SKM-1 (cell line): ENCODE measurements around the gene SPATS2L.
A peak's percentile ranks its signal among the peaks of the same experiment; 100 is the strongest.

Experiments
- DNase-seq: peaks from one replicate; lab custom pipeline; 2025; ENCODE audit not compliant: unreplicated experiment; lab: John Stamatoyannopoulos, UW

SPATS2L gene

DNA sequence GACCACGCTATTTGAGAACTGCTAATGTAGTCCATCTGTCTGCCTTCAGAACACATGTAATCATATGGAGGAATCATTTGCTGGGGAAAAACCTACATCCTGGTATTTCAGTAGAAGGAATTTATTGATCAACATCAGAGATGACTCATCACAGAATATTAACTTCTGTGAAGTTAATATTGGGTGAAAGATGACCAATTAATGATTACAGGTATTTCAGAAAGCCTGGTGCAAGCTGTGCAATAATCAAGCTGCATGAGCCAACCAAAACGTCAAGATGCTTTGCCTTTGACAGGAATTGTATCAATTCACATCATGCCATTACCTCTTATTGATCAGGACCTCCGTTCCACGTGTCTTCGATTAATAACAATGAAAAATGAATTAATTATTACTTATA, 9.4 kb upstream of the SPATS2L start:
- no peak for DNase-seq

DNA sequence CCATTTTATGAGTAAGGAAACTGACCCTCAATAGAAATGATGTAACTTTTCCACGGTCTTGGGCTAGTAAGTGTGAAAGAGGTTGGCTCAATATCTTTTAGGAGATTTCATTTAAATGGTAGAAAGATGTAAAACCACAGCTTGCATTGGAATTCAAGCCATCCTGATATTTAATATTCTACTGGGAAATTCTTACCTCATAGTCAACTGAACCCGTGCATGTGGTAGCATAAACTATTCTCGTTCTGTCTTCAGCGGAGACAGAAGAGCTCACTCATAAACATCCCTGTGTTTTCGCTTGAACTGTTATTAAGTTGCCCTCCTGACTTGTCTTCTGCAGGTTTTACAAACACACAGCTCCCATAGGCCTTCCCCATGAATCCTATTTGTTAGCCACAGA, 8.5 kb upstream of the SPATS2L start:
- no peak for DNase-seq

DNA sequence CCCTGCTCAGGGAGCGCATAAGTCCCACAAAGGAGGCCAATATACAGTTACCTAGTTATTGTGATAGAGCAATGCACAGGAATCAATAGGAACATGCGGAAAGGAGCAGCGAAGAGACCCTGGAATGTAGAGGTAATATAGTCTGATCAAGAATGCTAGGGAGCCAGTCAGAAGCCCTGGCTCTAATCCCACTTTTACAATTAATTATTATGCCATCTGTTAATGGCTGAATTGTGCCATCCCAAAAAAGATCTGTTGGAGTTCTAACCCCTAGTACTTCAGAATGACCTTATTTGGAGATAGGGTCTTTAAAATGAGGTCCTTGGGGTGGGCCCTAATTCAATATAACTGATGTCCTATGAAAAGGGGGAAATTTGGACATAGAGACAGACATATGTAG, 7.7 kb upstream of the SPATS2L start:
- DNase-seq = no peak

DNA sequence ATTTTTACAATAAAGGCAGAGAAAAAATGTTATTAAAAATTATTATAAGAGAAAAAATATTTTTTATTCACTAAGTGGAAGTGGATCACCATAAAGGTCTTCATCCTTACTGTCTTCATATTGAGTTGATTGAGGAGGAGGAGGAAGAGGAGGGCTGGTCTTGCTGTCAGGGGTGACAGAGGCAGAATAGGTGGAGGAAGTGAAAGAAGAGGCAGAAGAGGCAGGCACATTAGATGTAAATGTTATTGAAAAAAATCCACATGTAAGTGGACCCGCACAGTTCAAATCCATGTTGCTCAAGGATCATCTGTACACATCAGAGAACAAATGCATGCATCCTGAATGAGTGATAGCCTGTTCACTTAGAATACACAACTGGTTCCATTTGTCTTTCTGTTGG, 6.4 kb upstream of the SPATS2L start:
- DNase-seq = no peak

DNA sequence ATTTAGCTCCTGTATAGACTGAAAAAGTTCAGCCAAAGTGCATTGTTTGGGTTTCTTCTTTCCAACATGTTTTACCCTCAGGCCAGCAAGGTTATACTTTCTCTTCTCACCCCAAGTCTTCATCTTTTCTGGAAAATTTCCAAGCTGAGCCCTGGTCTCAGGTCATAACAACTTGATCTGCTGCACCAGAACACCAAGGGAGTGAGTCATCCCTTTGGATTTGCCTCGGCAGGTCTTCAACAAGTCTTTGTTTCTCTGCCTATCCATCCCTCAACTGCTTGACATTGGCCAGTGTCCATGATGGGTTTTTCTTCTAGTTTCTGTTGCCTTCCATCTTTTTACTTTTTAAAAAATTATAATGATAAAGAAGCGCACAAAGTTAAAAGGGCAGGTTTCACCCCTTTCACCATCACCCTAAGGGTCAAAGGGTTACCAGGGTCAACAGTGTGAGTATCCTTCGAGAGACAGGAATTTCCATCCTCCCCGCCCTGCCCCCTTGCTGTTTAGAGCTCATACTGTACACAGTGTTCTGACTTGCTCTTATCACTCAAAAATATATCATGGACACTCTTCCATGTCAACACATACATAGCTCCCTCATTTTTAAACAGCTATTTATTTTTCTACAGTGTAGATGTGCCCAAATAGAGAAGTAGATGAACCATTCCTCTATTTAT, 5.7 kb upstream of the SPATS2L start:
- DNase-seq = no peak

DNA sequence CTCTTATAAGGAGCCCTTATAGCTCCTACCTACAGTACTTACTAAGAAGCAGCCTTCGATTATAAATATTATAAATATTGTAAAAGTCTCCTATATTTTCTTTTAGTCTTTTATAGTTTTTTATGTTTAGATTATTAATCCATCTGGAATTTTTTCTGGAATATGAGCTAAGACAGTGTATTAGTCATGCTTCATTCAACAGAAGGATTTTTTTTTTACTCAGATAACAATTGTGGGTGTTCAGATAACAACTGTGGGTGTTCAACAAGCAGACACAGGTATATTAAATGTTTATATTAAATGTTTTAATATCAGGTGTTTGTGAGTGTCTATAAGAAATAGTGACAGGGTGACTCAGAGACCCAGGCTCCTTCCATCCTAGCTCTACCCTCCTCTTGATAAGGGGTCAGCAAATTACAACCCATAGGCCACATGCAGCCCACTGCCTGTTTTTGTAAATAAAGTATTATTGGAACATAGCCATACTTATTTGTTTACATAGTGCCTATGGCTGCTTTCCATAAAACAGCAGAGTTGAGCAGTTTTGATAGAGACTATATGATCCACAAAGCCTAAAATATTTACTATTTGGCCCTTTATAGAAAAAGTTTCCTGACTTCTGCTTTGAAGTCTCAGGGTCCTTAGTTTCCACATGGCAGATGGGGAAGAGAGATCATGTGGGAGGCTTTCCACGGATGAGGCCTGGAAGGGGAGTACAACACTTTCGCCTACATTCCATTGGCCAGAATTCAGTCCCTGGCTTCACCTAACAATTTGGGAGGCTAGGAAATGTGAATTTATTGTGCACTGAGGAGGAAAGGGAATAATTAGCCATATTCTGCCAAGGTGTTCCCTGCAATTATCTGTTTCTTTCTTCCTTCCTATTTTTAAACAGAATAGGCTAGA, 4.3 kb upstream of the SPATS2L start:
- no peak for DNase-seq

DNA sequence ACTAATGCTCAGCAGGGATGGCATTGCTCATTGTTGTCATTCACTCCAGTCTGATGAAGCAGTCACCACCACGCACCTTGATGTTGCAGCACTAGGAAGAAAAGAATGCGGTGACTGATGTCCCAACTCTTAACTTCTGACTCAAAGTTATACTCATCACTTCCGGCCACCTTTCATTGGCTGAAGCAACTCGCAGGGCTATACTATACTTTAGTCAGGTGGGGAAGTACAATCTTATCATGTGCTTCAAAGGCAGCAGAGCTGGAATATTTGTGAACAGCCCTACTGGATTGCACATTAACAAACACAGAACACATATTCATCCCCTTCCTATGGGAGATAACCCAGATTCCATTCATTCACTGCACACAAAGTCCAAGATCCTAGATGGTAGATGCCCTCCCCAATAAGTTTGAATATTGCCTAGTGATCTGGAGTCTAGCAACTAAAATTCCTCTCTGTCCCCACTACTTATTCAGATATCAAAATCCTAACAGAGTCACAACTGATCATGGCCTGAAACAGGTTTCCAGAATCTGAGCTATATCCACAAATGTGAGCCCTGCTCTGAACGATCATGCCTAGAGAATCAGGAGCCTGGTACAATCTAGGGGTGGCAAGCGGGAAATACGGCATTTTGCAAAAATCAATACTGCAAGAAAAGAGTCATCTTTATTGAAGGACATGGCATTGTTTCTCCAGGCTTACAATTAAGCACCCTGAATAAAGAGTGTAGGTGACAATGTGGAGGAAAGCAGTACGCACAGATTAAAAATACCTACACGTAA, 3.4 kb upstream of the SPATS2L start:
- DNase-seq = no peak

DNA sequence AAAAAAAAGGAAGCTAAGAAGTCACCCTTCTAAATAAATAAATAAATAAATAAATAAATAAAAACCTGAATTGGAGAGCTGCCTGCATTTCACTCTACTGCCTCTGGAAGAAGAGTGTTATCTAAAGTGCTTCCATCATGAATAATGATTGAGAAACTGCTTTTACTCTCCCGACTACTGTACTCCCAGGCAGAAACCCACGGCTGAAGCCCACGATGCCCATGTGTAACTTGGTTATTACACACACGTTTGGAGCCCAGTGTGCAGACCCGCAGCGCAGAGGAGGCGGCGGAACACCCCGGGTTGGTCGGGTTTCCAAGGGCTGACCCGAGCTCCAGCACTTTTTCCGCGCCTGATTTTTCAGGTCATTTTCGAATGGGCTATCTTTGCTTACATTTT, 697 bp upstream of the SPATS2L start:
- peak; percentile 42 for DNase-seq

DNA sequence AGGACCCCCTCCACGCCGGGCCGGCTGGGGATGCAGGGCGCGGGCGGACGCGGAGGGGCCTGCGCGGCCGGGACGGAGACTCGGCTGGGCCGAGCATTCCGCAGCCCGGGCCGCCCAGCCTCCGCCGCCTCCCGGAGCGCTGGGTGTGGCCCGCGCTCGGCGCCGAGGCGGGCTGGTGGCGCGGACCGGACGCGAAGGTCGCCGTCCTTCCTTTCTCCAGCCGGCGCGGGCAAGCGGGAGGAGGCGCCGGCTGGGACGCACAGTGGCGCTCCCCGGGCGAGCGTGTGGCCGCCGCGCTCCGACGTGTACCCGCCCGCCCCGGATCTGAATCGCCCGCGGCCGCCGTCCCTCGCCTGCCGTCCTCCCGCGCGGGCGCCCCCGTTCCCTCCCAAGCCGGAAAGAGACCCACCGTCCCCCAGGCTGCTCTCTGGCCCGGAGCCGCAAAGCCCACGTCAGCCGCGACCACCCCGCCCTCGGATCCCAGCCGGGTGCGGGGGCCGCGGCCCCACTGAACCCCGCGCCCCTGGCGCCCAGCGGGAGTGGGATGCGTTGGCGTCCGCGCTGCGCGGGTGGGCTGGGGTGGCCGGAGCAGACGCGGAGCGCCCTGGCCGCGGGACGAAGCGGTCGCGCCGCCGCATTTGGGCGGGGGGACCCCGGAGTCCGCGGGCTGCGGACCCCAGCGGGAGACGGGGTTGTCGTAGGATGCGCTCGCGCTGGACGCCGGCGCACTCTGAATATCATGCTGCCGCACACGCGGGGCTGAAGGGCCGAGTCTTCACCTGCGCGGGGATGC, 634 bp downstream of the SPATS2L start:
- DNase-seq = peak; percentile 13

DNA sequence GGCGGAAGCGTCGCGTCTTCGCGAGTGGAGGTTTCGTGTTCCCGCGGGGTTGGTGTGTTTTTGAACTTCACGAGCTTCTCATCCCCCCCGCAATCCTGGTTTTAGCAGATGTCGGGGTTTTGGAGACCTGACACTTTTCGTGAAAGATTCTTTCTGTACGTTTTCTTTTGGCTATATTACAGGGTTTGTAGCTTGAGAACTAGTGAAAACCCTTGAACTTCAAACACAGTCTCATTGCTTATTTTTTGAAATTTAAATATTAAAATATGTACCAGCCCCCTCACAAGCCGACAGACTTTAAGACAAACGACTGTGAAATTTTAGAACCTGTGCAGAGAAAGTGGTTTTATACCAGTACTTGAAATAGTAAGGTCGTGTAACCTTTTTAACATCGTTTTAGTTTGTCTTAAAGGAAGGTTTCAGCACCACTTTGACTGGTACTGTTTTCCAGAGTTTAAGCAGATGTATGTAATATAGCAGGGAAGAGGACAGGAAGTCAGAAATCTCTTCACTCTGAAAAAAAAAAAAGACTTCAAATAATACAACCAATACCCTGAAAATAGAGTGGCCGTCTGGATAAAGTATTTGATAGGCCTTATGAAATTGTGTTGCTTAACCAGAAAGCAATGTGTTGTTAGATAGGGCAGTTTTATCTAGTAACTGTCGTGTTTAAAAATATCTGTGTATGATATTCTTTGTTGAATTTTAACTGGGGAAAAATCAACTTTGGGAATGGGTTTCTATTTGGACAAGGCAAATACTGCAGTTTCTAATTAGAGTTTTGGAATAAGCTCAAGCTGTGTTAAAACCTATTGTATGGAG, 1.4 kb downstream of the SPATS2L start:
- no peak for DNase-seq

DNA sequence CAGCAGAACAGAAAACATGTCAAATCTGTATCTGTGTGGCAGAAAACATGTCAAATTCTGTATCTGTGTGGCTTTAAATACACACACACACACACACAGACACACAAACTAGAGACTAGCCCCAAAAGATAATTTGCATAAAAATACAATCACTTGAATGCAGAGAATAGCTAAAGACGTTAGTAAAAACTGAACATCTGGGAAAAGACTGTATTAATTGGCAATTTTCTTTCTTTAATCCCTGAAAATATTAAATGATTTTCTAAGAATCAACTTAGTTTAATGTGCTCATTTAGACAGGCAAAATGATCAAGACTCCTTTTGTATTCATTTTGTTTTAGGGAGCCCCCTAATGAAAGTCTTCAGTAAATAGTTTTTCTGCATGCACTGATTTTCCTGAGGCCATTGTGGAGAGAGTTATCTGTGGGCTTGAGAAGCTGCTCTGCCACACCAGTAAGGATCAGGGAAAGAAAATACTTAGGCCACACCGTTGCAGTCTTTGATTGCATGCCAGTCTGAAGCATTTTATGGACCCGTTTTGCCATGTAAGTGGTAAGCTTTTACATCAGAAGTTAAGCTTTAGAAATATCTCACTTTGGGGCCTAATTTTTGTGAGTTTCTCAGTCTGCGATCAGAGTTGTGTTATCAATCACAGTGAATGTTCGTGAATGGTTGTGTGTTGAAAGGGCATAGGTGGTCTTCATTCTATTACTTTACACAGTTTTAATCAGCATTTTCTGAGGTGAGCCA, 2.2 kb downstream of the SPATS2L start:
- DNase-seq = no peak

DNA sequence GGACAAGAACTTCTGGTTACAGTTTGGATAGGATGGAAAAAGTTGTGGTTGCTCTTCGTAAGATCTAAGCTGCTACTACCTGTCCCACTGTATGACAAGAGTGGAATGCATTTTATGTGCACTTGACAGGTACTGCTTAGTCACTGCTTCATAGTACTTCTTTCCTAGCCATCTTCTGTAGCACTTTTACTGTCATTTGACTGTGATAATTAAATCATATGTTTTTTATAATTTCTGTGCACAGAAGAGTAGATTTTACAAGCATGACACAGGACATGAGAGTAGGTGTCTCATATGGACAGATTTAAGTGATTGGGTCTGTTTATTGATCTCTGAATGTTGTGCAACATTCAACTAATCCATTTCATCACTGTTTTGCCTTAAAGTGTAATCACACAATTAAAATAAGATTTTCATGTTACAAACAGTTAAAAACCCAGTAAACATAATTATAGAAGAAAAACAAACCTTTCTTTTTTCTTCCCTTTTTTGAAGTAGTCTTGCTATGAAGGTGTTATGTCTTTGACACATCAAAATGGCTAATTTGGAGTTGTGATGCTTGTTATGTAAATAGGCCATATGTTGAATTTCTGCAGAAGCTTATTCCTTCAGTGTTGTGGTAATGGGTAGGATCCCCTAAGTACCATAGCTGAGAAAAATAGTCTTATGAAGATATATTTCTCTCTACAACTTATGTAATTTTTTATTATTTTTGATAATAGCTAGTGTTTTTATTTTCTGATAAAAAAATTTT, 3.0 kb downstream of the SPATS2L start:
- DNase-seq = no peak

DNA sequence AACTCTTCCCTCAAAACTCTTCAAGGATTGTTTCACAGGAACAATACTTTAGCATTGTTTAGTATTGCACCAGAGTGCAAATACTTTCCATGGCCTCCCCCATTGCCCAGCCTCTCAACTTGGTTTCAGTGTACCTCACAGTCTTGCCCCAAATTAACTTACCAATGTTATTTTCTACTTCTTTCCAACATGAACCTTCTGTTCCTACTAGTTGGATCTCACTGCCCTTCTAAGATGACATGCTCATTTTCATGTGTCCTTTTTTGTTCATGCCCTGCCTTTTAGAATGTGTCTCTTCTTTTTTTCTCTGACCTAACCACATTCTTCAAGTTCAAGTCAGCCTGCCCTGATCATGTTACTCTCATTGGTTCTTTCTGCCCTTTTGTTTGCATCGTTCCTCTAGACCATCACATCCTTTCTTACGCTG, 4.1 kb downstream of the SPATS2L start:
- DNase-seq = no peak

DNA sequence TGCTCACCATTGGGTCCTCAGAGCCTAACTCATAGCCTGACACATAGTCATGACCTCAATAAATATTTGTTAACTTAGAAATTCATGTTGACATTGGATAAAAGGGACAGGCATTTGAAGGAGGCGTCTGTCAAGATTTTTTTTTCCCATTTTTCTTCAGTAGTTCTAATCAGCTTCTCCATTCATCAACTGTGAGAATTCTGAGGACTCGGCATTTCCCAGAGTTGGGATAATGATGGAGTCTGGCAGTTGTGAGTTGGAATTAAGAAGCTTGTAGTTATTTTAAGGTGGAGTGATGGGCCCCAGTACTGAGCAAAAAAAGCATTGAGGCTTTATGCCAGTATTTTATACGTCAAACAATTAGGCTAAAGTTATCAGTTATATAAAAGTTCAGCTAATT, 4.6 kb downstream of the SPATS2L start:
- no peak for DNase-seq

DNA sequence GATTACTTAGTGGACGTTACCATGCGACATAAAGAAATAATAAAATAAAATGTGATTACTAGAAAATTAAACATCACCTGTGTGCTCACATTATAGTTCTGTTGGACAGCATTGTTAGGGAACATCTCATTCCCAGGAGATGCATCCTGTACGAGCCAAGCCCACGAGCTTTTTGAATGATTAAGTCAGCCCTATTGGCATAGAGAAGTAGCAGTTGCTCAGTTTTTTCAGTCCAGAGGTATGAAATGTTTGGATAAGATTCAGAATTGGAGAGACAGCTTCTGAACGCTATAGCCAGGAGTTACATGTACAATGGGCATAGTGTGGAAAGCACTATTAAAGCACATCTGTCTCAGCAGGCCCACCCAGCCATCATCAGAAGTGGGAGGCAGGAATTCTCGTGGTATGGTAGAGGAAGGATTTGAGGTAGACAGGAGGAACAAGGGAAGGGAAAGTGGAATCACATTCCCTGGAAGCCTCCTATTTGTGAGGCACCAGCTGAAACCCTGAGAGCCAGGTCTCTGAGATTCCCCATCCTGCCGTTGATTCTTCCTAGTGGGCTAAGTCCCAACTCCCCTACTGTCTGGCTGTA, 8.6 kb downstream of the SPATS2L start:
- no peak for DNase-seq

DNA sequence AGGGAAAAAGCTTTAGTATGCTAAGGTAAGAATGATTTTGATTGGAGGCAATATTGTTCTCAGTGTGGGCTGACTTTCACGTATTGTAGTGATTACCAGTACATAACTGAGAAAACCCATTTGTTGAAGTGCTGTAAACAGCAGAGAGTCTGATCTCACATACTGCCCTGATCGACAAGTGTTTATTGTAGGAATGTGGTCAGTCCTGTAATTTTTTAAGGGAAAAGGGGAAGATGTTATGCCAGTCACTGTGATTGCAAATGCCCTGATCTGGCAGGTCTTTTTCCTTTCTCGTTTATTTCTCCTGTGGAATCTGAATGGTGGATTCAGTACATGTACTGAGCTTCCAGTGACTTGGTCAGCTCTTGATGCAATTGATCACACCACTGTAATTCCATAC, 11.5 kb downstream of the SPATS2L start:
- DNase-seq = no peak

DNA sequence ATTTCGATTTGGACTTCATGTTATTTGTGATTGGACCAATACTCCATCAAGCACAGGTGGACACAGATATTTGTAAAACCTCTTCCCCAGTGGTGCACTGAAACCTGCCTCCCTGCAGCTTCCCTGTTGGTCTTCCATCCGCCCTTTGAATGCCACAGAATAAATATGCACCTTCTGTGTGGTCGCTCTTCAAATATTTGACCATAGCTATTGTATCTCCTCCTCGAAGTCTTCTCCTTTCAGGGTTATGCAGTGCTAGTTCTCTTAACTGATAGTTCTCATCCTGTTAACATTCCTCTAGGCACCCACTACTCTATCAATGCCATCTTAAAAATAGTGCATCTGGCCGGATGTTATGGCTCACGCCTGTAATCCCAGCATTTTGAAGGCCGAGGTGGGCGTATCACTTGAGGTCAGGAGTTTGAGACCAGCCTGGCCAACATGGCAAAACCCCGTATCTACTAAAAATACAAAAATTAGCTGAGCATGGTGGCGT, 12.5 kb downstream of the SPATS2L start:
- DNase-seq = no peak
